B cell (primary cell): ENCODE results near the gene LCE1A. TPM values are rescaled to one million over a fixed set of nuclear protein-coding genes. Genes with fewer than 3 reads are reported as not detected.

Experiments used
- ATAC-seq: fragments of 200-7000 bp; cut with Tn5 transposase; one replicate; pipeline ENCODE4 v1.10.0; 2021; ENCODE audit warnings: low read depth, mild to moderate bottlenecking, moderate number of reproducible peaks, moderate library complexity
- CTCF ChIA-PET: fragments of 350-600 bp; sonication (Branson Sonifier 250); formaldehyde crosslinking; loops from one replicate; lab custom pipeline; 2021; ENCODE audit warnings: antibody characterized with exemption, inconsistent platforms; lab: Charles Lee
- POLR2A ChIA-PET: fragments of 350-600 bp; sonication (Branson Sonifier 250); formaldehyde crosslinking; loops from one replicate; lab custom pipeline; 2021; ENCODE audit warnings: antibody characterized with exemption; lab: Charles Lee
- DNase-seq: peaks from one replicate; pipeline ENCODE4 v3.0.0; 2013
- H2AFZ ChIP-seq: 2 replicates; pipeline ENCODE4 v1.6.1; 2012; ENCODE audit warnings: mild to moderate bottlenecking, low read depth, low read length; ENCODE audit not compliant: insufficient read depth, poor library complexity, severe bottlenecking
- H3K27ac ChIP-seq, 2 donors: 1 replicate in 1 of 2; 2 replicates in 1 of 2; pipeline ENCODE4 v1.5.1; 2012 to 2013; ENCODE audit warnings: low read length in 2 of 2, mild to moderate bottlenecking in 2 of 2, moderate library complexity in 1 of 2
- H3K27me3 ChIP-seq, 4 experiments: fragments of 200-600 bp in 1 of 4; sonication (generic) in 1 of 4; replicated peaks in 1 of 4; 1 replicate in 2 of 4; 2 replicates in 2 of 4; pipeline versions ENCODE4 v1.6.1 to v1.7.0; 2013 to 2016; ENCODE audit warnings: low read length in 3 of 4, mild to moderate bottlenecking in 2 of 4, mixed read lengths in 1 of 4, moderate library complexity in 1 of 4; ENCODE audit not compliant: insufficient read depth in 4 of 4, control insufficient read depth in 3 of 4; ENCODE audit errors: control extremely low read depth in 1 of 4
- H3K36me3 ChIP-seq, 2 experiments: replicated peaks in 1 of 2; 1 replicate in 1 of 2; 2 replicates in 1 of 2; pipeline versions ENCODE4 v1.6.1 to v1.7.1; 2013; ENCODE audit warnings: low read length in 1 of 2; ENCODE audit not compliant: insufficient read depth in 2 of 2, control insufficient read depth in 1 of 2; ENCODE audit errors: control extremely low read depth in 1 of 2, extremely low read depth in 1 of 2
- H3K4me1 ChIP-seq, 2 donors: fragments of 200-600 bp in 1 of 2; sonication (generic) in 1 of 2; 1 replicate in 1 of 2; 2 replicates in 1 of 2; pipeline versions ENCODE4 v1.5.1 to v1.6.1; 2013 to 2017; ENCODE audit warnings: low read length in 2 of 2; ENCODE audit not compliant: control insufficient read depth in 2 of 2, insufficient read depth in 2 of 2
- H3K4me2 ChIP-seq: replicated peaks from 2 replicates; pipeline ENCODE3; 2012; ENCODE audit warnings: mild to moderate bottlenecking, low read depth, low read length; ENCODE audit not compliant: poor library complexity, severe bottlenecking
- H3K4me3 ChIP-seq, 5 experiments: fragments of 200-600 bp in 1 of 5; sonication (generic) in 1 of 5; 1 replicate in 3 of 5; 2 replicates in 2 of 5; pipeline versions ENCODE4 v1.5.1 to v1.7.0; 2011 to 2016; ENCODE audit warnings: low read length in 4 of 5, mild to moderate bottlenecking in 4 of 5, low read depth in 2 of 5, control low read depth in 1 of 5, moderate library complexity in 1 of 5; ENCODE audit not compliant: insufficient read depth in 1 of 5; ENCODE audit errors: control extremely low read depth in 1 of 5, extremely low read depth in 1 of 5
- H3K79me2 ChIP-seq: fragments of 200-600 bp; sonication (generic); one replicate; pipeline ENCODE4 v1.6.0; 2016; ENCODE audit warnings: low read length; ENCODE audit not compliant: control insufficient read depth, insufficient read depth
- H3K9ac ChIP-seq: fragments of 200-600 bp; sonication (generic); 2 replicates; pipeline ENCODE4 v1.6.1; 2017; ENCODE audit warnings: mild to moderate bottlenecking, low read length, moderate library complexity
- H3K9me3 ChIP-seq, 3 donors: one replicate each; pipeline versions ENCODE4 v1.6.1 to v1.7.1; 2013; ENCODE audit warnings: low read length in 2 of 3; ENCODE audit not compliant: control insufficient read depth in 2 of 3, insufficient read depth in 1 of 3; ENCODE audit errors: control extremely low read depth in 1 of 3
- H4K20me1 ChIP-seq: 2 replicates; pipeline ENCODE4 v1.6.0; 2012; ENCODE audit warnings: mild to moderate bottlenecking, low read length; ENCODE audit not compliant: insufficient read depth, control insufficient read depth, poor library complexity, severe bottlenecking
- H3K27ac Mint-ChIP-seq: one replicate; pipeline ENCODE4 v1.8.0; 2021; ENCODE audit warnings: mixed read lengths
- H3K27me3 Mint-ChIP-seq: one replicate; pipeline ENCODE4 v1.8.0; 2021; ENCODE audit warnings: mixed read lengths
- H3K4me1 Mint-ChIP-seq: one replicate; pipeline ENCODE4 v1.8.0; 2021; ENCODE audit warnings: mixed read lengths
- H3K4me3 Mint-ChIP-seq: one replicate; pipeline ENCODE4 v1.8.0; 2021; ENCODE audit warnings: mixed read lengths
- H3K9me3 Mint-ChIP-seq: one replicate; pipeline ENCODE4 v1.8.0; 2022; ENCODE audit warnings: mixed read lengths; ENCODE audit not compliant: insufficient read depth
- EZH2 ChIP-seq: IDR thresholded peaks from 2 replicates; pipeline ENCODE4 v1.6.1; 2012; ENCODE audit warnings: borderline replicate concordance, low read depth, mild to moderate bottlenecking, moderate library complexity, low read length; ENCODE audit not compliant: insufficient read depth, poor library complexity, severe bottlenecking
- WGBS: methylation state at CpG from one replicate; pipeline ENCODE4 v1.1.5; 2013; ENCODE audit warnings: missing lambda C conversion rate; ENCODE audit not compliant: insufficient coverage; 5-methylcytosine and 5-hydroxymethylcytosine counted together
- intact Hi-C: fragments of 100-400 bp; cut with micrococcal nuclease; formaldehyde crosslinking; loops from one replicate; pipeline ENCODE4 v1.10.0; 2022
- polyA minus RNA-seq: library from RNA; depleted of rRNA, polyadenylated mRNA; stranded (reverse); fragments of >200 nt; gene quantifications from 2 replicates; pipeline ENCODE4 v1.2.3, GENCODE V29; 2012
- polyA plus RNA-seq: library from polyadenylated mRNA; depleted of rRNA; stranded (reverse); fragments of >200 nt; gene quantifications from 2 replicates; pipeline ENCODE4 v1.2.3, GENCODE V29; 2012
- total RNA-seq, 2 donors: library from RNA; stranded (reverse); fragments of 120-200 nt in 1 of 2; gene quantifications; 1 replicate in 1 of 2; 2 replicates in 1 of 2; pipeline versions ENCODE4 v1.2.3 to v1.2.4, GENCODE V29; 2013 to 2022
- TF ChIP-seq, protein P1 (sequence below): fragments of 200-600 bp; IDR thresholded peaks from one replicate; pipeline ENCODE4 v1.8.0; 2022; ENCODE audit warnings: antibody characterized with exemption, mild to moderate bottlenecking

LCE1A gene, protein sequence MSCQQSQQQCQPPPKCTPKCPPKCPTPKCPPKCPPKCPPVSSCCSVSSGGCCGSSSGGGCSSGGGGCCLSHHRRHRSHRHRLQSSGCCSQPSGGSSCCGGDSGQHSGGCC
- not detected in 2 replicates for total RNA-seq
- total RNA-seq (2013), result not detected
- not detected in 2 replicates for polyA plus RNA-seq
- polyA minus RNA-seq, result not detected in 2 replicates

DNA sequence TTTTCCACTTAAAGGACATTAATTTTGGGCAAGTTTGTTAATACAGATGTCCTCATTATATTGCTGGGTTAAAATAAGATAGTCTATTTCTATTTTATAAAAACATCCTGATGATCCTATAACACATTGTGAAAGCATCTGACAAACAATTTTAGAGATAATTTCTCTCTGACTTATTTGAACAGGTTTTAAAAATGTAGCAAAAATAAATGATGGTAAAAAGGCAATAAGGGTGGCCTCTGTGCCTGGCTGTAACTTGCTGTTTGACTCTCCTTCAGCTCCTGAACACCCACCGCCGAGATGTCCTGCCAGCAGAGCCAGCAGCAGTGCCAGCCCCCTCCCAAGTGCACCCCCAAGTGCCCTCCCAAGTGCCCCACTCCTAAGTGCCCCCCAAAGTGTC, at the start of gene LCE1A:
LCE1A (plus strand) TSS at position 301 of the 400 bp plus-strand sequence; CDS start at position 301, 0 bp downstream.
- Mint-ChIP-seq H3K9me3 (no peaks in the 10 kb centered on the region), H3K4me3 (no peak within 1 kb of the TSS), H3K27me3 (peaks cover 41% of the 10 kb centered on the region), H3K27ac (no peak within 1 kb of the TSS), H3K4me1 (no peaks in the 10 kb centered on the region)
- no peaks in the 10 kb centered on the region for H3K36me3 ChIP-seq
- no peak within 1 kb of the TSS for H3K27ac ChIP-seq
- H3K79me2 ChIP-seq, result no peaks in the 10 kb centered on the region
- CTCF ChIA-PET, result no interaction called here
- no peak for DNase-seq
- no peaks in the 10 kb centered on the region for H4K20me1 ChIP-seq
- POLR2A ChIA-PET, result no interaction called here
- WGBS, result 86% methylated on average over 2 of the region's 2 CpGs
- TF ChIP-seq, protein P1, sequence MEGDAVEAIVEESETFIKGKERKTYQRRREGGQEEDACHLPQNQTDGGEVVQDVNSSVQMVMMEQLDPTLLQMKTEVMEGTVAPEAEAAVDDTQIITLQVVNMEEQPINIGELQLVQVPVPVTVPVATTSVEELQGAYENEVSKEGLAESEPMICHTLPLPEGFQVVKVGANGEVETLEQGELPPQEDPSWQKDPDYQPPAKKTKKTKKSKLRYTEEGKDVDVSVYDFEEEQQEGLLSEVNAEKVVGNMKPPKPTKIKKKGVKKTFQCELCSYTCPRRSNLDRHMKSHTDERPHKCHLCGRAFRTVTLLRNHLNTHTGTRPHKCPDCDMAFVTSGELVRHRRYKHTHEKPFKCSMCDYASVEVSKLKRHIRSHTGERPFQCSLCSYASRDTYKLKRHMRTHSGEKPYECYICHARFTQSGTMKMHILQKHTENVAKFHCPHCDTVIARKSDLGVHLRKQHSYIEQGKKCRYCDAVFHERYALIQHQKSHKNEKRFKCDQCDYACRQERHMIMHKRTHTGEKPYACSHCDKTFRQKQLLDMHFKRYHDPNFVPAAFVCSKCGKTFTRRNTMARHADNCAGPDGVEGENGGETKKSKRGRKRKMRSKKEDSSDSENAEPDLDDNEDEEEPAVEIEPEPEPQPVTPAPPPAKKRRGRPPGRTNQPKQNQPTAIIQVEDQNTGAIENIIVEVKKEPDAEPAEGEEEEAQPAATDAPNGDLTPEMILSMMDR, result no peak
- TF ChIP-seq EZH2, result no peak
- H3K9ac ChIP-seq, result no peak within 1 kb of the TSS
- no peaks in the 10 kb centered on the region for H3K4me1 ChIP-seq
- no peak within 1 kb of the TSS for H3K4me3 ChIP-seq
- H3K4me2 ChIP-seq, result no peak within 1 kb of the TSS
- no peaks in the 10 kb centered on the region for H3K9me3 ChIP-seq
- ATAC-seq, result no peak
- intact Hi-C loops, result no loop called here
- peaks cover 0 to 12% (median 5%) of the 10 kb centered on the region in 4 experiments for H3K27me3 ChIP-seq
- H2AFZ ChIP-seq, result no peak within 1 kb of the TSS

DNA sequence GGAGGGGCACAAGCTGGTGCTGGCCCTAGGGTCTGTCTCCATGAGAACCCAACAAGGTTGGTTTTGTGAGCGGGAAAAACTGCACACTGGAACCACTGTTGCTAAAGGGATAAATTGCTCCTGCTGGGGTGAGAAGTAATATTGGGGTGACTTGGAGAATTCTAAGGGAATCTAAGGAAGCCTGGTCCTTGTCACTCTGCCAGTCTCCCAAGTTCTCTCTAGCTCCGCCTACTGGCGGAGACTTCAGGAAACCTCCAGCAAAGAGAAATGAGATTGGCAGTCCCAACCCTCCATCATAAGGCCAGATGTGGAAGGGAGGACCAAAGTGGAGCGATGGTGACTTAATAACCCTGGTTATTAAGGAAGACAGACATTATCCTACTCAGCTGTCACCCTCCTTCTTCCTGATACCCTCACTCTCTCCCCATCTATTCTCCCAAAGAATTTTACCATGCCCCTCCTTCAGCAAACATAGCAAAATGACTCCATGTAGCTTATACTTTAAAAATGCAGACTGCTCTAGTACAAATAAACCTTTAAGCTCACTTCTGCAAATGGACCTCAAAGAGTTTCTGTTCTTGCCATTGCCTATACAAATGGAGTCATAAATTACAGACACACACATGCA, 49.6 kb upstream of the LCE1A start:
- H3K9ac ChIP-seq, result no peak overlapping the region
- peaks cover 0 to 6% (median 0%) of the 10 kb centered on the region in 4 experiments for H3K27me3 ChIP-seq
- peaks cover 42% of the 10 kb centered on the region for H3K27me3 Mint-ChIP-seq
- H3K9me3 Mint-ChIP-seq, result no peaks in the 10 kb centered on the region
- no peak overlapping the region for H3K4me2 ChIP-seq
- no peak overlapping the region for H3K27ac ChIP-seq
- H3K4me1 ChIP-seq, result no peaks in the 10 kb centered on the region
- ATAC-seq (no peak), DNase-seq (no peak)
- H3K36me3 ChIP-seq, result no peaks in the 10 kb centered on the region
- H3K4me1 Mint-ChIP-seq, result no peaks in the 10 kb centered on the region
- no peaks in the 10 kb centered on the region for H3K9me3 ChIP-seq
- H3K79me2 ChIP-seq, result no peaks in the 10 kb centered on the region
- POLR2A ChIA-PET, result no interaction called here
- CTCF ChIA-PET, result no interaction called here
- intact Hi-C loops, result no loop called here
- no peaks in the 10 kb centered on the region for H4K20me1 ChIP-seq
- H3K4me3 Mint-ChIP-seq, result no peak overlapping the region
- 100% methylated on average over 1 of the region's 4 CpGs for WGBS
- H3K4me3 ChIP-seq, result no peak overlapping the region
- TF ChIP-seq, protein P1, result no peak
- TF ChIP-seq EZH2, result no peak
- no peak overlapping the region for H2AFZ ChIP-seq
- no peak overlapping the region for H3K27ac Mint-ChIP-seq
